GM18511 (cell line): ENCODE measurements around the gene PFN2.

ENCODE experiments used
- ATAC-seq: cut with Tn5 transposase; IDR thresholded peaks from one replicate; pipeline ENCODE4 v1.9.1; 2021; ENCODE audit warnings: mild to moderate bottlenecking, moderate library complexity; ENCODE audit not compliant: unreplicated experiment

Gene PFN2

DNA sequence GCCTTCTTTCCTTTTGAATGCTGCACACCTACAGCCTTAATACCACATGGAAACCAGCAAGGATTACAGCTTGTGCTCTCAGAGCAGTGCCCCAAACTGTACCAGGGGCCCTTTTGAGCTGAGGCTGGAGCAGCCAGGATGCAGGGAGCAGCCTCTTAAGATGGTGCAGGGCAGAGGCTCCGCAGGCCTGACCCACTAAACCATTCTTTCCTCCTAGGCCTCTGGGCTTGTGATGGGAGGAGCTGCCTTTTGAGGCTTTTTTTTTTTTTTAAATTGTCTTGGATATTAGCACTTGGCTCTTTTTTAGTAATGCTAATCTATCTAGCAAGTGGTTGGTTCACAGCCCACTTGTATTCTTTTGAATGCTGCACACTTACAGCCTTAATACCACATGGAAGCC, 37.7 kb downstream of the PFN2 start:
- ATAC-seq: no peak

DNA sequence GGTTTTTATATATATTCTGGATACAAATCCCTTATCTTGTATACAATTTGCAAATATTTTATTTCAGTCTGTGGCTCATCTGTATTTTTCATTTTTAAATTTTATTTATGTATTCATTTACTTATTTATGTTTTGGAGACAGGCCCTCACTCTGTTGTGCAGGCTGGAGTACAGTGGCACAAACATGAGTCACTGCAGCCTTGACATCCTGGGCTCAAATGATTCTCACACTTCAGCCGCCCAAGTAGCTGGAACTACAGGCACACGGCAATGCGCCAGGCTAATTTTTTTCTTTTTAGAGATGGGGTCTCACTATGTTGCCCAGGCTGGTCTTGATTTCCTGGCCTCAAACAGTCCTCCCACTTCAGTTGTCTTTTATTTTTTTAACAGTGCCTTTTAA, 50.6 kb downstream of the PFN2 start:
- ATAC-seq: no peak

DNA sequence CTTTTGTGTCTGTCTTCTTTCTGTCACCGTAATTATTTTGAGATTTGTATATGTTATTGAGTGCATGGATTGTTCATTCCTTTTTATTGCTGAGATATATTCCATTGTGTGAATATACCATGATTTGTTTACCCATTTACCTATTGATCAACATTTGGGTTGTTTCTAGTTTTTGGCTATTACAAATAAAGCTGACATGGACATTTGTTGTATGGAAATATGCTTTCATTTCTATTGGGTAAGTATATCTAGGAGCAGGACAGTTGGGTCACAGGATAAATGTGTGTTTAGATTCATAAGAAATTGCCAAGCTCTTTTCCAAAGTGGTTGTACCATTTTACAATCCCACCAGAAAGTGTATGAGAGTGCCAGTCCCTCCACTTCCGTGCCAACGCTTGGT, 51.2 kb downstream of the PFN2 start:
- no peak for ATAC-seq

DNA sequence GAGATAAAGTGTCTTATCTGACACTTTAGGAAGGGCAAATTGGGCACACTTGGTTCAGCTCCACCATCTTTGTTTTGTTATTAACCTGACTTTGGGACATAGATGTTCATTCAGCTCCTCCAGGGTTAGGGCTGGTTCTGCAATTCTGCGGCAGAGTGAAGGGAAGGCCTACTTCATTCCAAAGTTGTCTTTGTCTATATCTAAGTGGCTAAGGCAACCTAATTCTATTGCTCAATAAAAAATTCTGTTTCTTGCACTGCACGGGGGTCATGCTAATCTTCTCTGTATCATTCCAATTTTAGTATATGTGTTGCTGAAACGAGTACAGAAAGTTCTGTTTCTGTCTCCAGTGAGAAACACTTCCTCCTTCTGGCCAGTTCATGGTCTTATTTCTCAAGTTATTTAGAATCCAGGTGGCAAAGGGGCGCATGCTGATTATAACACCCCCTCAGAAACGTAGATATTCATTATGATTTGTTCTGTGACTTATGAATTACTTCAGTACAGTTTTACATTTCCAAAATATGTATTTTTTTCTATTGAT, 53.5 kb downstream of the PFN2 start:
- no peak for ATAC-seq
